GM12864 (cell line): ENCODE data around the gene DNM2.

ENCODE experiments used
- DNase-seq: peaks from one replicate; pipeline ENCODE4 v3.0.0-alpha.2; 2011; ENCODE audit warnings: low read depth
- H3K4me3 ChIP-seq: 2 replicates; pipeline ENCODE4 v1.5.1; 2011; ENCODE audit warnings: mild to moderate bottlenecking, low read depth, low read length, control low read depth
- TF ChIP-seq, protein P1 (sequence below): IDR thresholded peaks from 2 replicates; pipeline ENCODE4 v1.5.1; 2011; ENCODE audit warnings: low read depth, mild to moderate bottlenecking, moderate library complexity, low read length, control low read depth, inconsistent platforms; ENCODE audit errors: missing control alignments

DNM2 gene

DNA sequence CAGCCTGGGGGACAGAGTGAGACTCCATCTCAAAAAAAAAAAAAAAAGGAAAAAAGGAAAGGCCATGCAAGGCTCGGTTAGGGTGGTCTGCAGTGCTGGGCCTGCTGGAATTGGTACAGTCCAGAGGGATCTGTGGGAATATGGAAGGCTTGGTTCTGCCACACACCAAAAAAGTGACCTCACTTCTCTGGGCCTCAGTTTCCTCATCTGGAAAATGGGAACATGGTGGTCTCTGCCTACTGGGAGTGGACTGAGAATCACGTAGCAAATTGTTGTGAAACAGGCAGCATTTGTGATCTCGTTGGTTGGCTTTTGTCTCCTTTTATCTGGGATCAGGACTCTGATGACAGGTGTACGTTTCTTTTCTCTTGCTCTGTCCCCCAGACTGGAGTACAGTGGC, 7.5 kb downstream of the DNM2 start:
- TF ChIP-seq, protein P1, sequence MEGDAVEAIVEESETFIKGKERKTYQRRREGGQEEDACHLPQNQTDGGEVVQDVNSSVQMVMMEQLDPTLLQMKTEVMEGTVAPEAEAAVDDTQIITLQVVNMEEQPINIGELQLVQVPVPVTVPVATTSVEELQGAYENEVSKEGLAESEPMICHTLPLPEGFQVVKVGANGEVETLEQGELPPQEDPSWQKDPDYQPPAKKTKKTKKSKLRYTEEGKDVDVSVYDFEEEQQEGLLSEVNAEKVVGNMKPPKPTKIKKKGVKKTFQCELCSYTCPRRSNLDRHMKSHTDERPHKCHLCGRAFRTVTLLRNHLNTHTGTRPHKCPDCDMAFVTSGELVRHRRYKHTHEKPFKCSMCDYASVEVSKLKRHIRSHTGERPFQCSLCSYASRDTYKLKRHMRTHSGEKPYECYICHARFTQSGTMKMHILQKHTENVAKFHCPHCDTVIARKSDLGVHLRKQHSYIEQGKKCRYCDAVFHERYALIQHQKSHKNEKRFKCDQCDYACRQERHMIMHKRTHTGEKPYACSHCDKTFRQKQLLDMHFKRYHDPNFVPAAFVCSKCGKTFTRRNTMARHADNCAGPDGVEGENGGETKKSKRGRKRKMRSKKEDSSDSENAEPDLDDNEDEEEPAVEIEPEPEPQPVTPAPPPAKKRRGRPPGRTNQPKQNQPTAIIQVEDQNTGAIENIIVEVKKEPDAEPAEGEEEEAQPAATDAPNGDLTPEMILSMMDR = no peak
- DNase-seq = no peak
- H3K4me3 ChIP-seq = no peak overlapping the region

DNA sequence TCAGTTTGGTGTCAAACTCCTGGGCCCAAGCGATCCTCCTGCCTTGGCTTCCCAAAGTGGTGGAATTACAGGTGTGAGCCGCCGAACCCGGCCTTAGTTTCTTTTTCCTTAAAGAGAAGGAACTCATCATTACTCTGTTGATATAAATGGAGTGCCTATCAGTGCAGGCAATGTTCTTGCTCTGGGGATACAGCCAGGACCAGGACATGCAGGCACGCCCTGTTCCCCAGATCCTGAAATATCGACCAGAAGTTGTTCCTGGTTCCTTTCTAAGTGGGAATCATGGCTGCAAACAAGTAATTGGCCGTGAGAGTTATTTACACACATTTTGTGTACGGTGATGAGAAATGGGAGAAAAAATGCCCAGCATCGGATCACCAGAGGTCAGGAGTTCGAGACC, 8.4 kb downstream of the DNM2 start:
- TF ChIP-seq, protein P1 = no peak
- H3K4me3 ChIP-seq = no peak overlapping the region
- DNase-seq = no peak

DNA sequence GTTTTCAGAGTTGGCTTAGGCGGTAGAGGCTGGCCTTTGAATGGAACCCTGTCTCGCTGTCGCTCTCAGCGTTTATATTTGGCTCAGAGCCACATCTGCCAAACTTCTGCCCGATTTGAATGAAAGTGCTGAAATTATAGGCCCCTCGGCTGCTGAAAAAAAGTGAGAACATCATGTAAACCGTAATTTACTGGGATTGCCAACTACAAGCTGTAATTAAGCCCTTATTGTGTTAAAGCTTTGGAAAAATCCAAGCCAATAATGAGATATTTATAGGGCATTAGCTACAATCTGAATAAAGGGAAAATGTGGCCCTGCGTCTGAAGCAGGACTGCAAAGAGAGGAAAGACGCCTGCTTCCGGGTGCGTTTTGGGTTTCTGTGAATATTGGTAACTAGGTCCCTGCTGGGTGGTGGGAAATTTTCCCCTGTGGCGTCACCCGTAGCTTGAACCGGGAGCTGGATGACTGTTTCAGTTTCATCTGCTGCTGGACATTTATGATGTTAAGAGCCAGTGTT, 9.9 kb downstream of the DNM2 start:
- TF ChIP-seq, protein P1 = no peak

DNA sequence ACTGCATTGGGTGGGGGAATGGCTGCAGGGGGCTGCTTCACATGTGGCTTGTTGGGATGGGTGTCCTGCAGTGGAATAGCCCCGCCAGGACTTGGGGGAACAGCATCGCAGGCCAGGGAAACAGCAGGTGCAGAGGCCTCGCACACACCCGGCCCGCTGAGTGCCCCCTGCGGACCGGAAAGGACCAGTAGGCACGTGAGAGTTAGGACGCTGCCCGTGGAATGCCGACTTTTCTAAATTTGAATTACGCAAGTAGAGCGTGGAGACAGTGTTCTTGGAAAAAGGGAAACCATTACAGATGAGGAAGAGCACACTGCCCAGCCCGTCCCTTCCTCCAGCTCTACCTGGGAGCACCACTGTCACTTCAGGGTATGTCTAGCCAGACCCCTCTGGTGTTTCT, 11.5 kb downstream of the DNM2 start:
- no peak for DNase-seq
- no peak overlapping the region for H3K4me3 ChIP-seq
- TF ChIP-seq, protein P1 = no peak

More for the DNA sequence above, 9.9 kb downstream of the DNM2 start:
- no peak for DNase-seq
- no peak overlapping the region for H3K4me3 ChIP-seq

DNA sequence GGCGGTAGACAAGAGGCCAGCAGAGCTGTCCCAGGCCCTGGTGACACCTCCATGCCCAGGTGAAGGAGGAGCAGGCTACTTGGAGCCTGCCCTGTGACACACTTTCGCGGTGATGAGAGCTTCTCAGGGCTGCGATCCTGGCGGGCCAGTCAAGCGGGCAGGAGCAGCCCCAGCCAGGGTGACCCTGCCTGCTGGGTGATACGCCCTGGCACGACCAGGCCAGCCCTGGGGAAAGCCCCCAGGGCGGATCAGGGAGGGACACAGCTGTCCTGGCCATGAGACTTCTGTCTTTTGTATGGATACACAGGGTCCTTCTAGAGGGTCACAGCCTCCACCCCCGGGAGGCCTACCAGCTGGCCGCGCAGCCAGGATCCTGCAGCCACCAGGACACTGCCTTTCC, 13.1 kb downstream of the DNM2 start:
- no peak overlapping the region for H3K4me3 ChIP-seq
- no peak for DNase-seq
- TF ChIP-seq, protein P1 = no peak

DNA sequence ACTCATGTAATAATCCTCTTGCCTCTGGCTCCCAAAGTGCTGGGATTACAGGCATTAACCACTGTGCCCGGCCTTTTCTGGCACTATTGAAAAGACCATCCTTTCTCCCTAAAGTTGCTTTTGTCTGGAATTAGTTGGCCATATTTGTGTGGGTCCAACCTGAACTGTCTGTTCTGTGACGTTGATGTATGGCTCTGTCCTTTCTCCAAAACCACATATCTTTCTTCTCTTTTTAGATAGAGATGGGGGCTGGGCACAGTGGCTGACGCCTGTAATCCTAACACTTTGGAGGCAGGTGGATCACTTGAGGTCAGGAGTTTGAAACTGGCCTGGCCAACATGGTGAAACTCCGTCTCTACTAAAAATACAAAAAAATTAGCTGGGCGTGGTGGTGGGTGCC, 17.9 kb downstream of the DNM2 start:
- TF ChIP-seq, protein P1 = no peak
- no peak for DNase-seq
- H3K4me3 ChIP-seq = no peak overlapping the region

DNA sequence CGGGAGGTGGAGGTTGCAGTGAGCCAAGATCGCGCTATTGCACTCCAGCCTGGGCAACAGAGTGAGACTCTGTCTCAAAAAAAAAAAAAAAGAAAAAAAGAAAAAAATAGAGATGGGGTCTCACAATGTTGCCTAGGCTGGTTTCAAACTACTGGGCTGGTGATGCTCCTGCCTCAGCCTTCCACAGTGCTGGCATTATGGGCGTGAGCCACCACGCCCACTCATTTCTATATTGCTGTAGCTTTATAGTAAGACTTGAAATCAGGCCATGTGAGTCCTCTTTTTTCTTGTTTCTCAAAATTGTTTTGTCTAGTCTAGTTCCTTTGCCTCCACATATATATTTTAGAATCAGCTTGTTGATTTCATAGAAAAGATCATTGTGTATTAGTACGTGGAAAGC, 18.3 kb downstream of the DNM2 start:
- DNase-seq = no peak
- TF ChIP-seq, protein P1 = no peak
- no peak overlapping the region for H3K4me3 ChIP-seq
